ENCODE measurements around the gene FKBP6.
A peak's percentile ranks its signal among the peaks of the same experiment; 100 is the strongest.
"Not testable (repeated sequence)": the region's sequence is repeated elsewhere in the genome, so short reads cannot be mapped to it uniquely, and the experiment has no call there.

Gene FKBP6

DNA sequence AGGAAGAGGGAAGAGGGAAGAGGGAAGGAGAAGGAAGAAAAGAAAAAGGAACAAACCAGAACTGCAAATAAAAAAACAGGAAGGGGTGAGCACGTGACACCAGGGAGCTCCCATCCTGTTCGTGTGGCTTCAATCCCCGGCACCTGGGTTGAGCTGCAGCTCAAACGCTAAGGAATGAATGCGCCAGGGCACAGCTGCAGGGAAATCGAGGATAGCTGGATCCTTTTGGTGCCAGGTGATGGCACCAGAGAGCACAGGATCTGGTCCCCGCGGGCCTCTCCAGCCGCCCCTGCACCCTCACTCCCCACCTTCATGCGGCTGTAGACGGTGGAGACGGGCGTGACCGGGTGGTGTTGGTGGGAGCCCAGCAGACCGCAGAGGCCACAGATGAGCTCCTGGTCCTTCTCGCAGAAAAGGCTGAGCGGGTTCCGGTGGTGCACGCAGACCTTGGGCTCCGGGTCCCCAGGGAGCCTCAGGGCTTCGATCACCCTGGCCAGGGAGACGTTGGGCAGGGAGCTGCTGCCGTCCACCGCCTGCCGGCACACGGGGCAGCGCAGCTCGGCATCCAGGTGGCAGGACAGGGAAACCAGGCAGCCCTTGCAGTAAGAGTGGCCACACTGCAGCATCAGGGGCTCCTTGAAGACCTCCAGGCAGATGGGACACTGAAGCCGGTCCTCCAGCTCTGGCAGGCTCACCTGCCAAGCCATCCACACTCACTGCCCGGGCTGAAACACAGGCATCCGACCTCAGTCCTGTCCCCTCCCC is 3.7 kb upstream of the FKBP6 start:
- DNase-seq = peak; percentile 56

GRCh38 chr7:73325424-73325823 is 2.5 kb upstream of the FKBP6 start:
- DNase-seq = not testable (repeated sequence)

- not testable (repeated sequence) for DNase-seq
Observed at GRCh38 chr7:73327449-73327848, 512 bp upstream of the FKBP6 start.

DNA sequence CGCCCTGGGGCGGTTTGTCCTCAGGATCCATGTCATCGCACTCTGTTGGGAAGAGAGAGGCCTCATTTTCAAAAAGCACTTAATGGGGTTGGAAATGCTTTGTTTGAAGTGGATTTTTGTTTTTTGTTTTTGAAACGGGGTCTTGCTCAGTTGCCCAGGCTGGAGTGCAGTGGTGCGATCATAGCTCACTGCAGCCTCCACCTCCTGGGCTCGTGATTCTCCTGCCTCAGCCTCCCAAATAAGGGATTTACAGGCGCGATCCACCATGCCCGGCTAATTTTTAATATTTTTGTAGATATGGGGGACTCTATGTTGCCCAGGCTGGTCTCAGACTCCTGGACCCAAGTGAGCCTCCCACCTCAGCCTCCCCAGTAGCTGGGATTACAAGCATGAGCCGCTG is 735 bp downstream of the FKBP6 start:
- no peak for DNase-seq

DNA sequence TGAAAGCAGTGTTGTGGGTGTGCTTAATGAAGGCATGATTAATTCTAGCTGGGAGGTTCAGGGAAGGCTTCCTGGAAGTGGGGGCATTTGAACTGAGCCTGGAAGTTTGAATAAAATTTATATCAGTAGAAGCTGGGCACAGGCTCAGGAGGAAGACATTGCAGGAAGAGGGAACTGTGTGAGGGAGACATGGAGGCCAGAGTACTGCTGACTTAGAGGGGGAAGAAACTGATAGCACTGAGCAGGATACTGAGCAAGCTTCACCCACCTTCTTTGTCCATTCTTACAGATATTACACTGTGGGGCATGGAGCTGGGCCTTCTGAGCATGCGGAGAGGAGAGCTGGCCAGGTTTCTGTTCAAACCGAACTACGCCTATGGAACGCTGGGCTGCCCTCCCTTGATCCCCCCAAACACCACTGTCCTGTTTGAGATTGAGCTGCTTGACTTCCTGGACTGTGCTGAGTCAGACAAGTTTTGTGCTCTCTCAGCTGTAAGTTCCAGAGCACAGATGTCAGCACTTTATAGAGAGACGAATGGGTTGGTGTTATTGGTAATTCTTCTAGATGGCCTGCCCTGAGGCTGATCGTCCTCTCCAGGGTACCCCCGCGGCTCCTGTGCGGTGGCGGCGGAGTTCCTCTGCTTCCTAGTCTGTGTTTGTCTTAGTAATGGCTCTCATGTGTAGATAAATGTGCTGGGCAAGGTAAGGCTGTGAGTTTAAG is 2.1 kb downstream of the FKBP6 start:
- DNase-seq = no peak

DNA sequence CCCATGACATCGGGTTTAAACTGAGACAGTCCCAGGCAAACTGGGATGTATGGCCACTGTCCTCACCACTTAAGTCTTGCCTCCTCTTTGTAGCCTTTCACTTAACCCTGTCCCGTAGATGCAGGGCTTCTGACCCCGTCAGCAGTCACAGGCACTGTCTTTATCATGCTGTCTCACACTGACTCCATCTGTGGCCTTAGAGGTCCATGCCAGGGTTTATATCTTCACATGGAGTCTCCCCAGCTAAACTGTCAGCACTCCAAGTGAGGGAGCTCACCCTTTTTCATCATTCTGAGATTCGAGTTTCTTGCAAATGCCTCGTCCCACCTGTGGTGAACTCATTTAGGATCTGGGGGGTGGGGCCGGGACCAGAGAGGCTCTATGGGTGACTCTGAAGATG is 2.8 kb downstream of the FKBP6 start:
- DNase-seq = no peak

GRCh38 chr7:73332447-73332846 is 4.5 kb downstream of the FKBP6 start:
- no peak for DNase-seq

- no peak for DNase-seq
Observed at GRCh38 chr7:73338321-73338720, 10.4 kb downstream of the FKBP6 start.

- DNase-seq = no peak
Observed at GRCh38 chr7:73340514-73340913, 12.6 kb downstream of the FKBP6 start.

DNA sequence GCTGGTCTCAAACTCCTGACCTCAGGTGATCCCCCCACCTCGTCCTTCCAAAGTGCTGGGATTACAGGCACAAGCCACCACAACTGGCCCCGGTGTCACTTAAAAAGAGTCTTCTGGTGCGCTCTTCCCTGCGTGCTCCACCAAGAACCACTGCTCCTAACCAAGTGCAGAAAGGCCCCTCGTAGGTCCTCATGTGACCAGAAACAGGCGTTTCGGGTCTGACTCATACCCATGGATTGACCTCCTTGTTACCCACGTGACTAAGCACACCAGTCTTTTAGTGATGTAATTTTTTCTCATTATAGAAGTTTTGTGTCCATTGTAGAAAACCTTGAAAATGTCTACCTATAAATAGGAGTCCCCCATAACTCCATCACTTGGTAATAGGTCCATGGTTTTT is 13.9 kb downstream of the FKBP6 start:
- DNase-seq = no peak

GRCh38 chr7:73342645-73343044 is 14.7 kb downstream of the FKBP6 start:
- no peak for DNase-seq

DNA sequence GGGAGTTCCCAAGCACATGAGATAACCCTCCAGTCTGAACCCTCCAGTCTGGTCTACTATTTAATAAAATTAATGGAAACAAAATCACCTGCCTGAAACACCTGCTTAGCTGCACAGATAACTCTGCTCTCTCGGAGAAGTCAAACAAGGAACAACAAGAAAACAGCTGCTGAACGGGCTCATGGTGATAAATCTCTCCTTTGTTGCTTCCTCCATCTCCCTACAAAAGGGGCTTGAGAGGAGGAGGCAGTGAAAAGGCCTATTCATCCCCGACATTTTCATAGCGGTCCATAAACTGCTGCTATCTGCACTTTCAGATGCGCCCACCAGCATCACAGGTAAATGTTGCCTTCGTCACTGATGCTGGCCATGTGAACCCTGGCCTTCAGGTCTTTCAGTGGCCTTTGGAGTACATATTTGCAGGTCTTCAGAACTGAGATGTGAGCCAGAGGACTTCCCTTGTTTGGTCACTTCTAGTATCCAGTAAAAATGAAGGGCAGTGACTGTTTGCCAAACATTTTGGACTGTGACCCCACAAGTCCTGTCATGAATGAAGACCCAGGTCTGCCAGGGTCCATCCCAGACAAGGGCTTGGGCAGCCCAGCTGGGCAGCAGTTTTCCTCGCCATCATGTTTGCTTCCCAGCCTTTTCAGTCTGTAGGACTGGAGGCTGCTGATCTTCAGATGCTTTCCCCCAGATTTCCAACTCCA is 15.9 kb downstream of the FKBP6 start:
- peak; percentile 15 for DNase-seq

GRCh38 chr7:73345538-73345937 is 17.6 kb downstream of the FKBP6 start:
- no peak for DNase-seq

DNA sequence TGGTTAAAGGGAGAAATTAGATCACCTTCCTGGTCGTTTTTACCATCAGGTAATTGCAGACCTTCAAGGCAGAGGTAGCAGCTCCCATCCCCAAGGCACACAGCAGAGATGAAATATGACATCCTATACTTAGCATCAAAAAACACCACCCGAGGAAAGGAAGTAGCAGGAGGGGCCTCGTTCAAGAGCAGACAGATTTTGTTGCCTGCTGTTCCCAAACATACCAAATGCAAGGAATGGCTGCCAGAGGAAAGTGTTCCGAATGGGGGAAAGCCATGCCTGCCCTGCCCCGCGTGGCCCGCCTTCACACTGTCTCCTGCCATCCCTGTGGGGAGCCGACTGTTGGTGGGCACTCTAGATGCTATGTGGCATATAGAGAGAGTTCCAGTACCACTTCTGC is 18.0 kb downstream of the FKBP6 start:
- no peak for DNase-seq

DNA sequence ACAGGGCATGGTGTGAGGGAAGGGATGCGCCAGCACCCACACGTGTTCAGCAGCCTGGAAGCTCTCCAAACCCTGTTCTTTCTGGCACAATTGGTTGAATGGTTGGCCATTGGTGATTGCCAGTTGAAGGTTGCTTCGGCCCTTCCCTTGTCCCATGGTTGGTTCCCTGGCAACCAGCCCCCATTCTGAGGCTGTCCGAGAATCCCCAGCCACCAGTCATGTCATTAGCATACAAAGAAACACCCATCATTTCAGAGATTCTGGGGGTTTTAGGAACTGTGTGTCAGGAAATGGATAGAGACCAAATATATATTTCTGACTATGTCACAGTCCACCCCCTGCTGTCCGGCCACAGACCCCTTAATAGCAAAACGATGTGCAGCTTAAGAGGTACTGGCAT is 21.8 kb downstream of the FKBP6 start:
- no peak for DNase-seq

- DNase-seq = no peak
Observed at GRCh38 chr7:73350306-73351068, 22.5 kb downstream of the FKBP6 start.

- DNase-seq = no peak
Observed at GRCh38 chr7:73351447-73352167, 23.6 kb downstream of the FKBP6 start.

DNA sequence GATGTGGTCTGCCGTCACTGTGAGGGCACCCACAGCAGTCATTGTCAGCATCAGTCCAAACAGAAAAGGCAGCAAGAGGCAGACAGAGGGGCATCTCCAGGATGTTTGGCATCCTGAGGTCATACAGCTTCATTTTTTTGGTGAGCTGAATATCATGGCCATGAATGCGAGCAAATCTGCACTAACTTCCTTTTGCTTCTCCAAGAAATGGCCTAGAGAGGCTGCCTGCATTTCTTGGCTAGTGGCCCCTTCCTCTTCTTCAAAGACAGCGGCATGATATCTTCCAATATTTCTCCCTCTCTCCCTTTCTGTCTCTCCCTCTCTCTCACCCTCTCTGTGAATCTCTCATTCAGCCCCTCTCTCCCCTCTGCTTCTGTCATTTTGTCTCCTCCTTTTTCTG is 24.8 kb downstream of the FKBP6 start:
- DNase-seq = no peak

DNA sequence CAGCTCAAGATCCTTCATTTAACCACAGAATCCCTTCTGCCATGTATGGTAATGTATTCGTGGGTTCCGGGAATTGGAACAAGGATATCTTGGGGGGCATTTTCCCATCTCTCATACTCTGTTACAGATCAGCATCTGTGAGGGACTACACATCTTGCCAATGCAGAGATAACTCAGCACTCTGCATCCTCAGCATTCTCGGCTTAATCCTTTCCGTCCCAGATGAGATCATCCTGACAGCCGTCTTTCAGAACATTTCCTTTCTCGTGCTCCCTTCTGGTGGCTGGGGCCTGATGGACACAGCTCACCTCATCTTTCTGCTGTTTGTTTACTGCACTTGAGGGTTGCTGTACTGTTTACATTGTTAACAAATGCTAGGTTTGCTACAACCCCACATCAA is 25.3 kb downstream of the FKBP6 start:
- no peak for DNase-seq

GRCh38 chr7:73354196-73354595 is 26.2 kb downstream of the FKBP6 start:
- no peak for DNase-seq

GRCh38 chr7:73354821-73355220 is 26.9 kb downstream of the FKBP6 start:
- DNase-seq = no peak

DNA sequence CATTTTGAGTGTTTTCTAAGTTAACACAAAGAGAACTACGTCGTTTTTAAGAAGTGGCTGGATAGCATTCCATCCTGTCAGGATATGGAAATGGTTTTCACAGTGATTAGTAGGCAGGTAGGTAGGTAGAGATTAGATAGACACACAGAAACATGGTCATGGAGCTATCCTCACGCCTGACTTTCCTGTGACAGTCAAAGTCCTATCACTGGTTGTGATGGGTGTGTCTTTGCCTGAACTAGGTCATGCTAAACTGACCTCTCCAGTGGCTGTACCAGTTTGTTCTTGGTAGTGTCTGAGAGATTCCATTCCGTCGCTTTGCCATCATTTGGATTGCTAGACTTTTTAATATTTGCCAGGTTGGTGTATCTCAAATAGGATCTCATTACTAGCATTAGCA is 28.2 kb downstream of the FKBP6 start:
- DNase-seq = no peak
